HG03159 (cell line): ENCODE measurements around the gene KHDRBS2.

ENCODE experiments used
- ATAC-seq: cut with Tn5 transposase; IDR thresholded peaks from one replicate; pipeline ENCODE4 v1.9.1; 2021; ENCODE audit warnings: mild to moderate bottlenecking, moderate library complexity; ENCODE audit not compliant: unreplicated experiment

KHDRBS2 gene

DNA sequence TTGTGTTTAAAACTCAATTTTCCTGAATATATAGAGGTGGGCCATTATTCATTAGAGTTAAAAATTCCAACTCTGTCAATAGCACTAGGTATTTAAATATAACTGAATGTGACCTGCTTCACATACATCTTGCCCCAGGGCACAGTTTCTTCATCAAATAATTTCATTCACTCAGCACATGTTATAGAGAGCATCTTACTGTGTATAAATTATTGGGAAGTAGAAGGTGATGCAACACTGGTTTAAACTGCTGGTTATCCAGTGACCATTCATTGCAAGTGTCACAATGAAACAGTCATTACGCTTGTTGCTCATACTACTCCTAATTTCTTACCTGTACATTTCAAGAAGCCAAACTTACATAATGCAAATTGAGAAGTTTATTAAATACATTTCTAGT is 93.4 kb downstream of the KHDRBS2 start:
- ATAC-seq, result no peak

DNA sequence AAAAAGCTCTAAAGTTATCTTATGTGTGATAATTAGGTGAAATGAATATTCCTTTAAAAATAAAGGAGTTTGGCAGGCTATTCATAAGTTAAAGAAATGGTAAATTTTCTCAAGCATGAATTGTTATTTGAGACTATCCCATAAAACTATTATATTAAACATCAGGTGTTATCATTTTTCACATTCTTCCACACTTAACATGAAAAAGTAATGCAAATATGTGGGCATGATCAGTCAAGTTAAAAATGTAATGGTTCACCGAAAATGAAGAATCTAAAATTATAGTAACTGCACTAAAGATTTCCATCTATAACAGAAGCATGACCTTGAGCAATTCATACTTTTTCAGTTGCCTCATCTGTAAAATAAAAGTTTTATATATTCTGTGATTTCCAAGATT is 110.8 kb downstream of the KHDRBS2 start:
- ATAC-seq, result no peak

DNA sequence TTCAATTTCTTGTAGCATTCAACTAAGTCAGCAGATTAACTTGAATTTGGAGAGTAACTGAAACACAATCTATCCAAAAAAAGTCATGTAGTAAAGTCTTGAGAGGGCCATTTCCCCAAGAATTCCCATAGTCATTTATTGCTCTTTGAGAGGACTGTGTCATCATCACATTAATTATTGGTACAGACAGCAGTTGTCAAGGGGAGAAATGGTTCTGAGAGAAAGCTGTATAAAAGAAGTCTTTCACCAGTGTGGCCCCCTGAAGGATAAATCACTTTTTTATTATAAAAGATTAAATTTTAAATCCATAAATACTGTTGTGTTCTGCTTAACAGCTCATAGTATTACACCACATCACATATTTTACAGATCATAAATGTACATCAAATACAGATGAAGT is 111.5 kb downstream of the KHDRBS2 start:
- ATAC-seq, result no peak

DNA sequence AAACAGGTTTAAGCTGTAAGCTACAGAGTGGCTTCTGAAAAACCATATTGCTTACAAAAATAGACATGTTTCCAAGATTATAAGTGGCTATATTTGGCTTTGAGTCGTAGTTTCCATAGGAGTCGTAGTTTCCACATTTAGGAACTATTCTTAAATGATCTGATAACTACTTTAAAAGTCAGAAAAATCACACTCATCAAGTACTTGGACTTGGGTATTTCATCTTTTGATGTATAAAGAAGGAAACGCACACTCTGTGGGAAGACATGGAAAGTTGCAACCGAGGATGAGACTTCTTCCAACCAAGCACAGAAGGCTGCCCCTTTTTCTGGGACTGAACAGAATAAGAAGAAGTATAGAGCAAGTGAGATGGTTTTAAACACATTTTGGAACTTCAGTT is 118.3 kb downstream of the KHDRBS2 start:
- no peak for ATAC-seq

DNA sequence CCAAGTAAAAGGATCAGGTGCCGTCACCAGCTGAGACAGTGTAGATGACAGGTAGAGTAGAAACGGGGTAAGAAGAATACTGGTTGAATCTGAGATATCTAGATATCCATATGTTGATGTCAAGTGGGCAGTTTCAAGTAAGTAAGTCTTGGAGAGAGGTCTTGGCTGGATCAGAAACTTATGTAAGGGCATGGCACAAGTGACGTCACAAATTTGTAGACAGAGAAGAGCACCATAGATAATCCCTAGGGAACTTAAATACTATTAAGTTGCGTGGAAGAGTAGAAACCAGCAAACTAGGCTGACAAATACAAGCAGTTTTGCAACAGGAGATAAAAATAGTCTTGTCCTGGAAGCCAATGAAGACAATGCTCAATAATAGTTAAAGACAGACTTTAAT is 123.2 kb downstream of the KHDRBS2 start:
- no peak for ATAC-seq

DNA sequence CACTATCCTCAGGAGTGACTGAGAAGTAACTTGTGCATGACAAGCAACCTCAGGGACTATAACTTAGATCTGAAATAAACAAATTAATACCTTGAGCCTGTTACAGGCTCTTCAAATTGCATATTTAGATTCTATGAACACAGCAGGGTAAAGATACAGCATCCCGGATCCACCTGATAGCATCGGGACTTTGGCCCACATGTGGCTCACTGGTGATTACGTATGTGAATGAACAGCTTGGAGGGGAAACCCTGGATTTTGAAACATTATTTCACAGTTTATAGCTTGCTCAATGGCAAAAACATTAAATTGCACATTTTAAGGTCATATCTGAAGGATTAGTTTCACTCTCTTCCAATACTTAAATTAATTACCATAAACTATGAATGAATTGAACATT is 133.2 kb downstream of the KHDRBS2 start:
- ATAC-seq, result no peak

DNA sequence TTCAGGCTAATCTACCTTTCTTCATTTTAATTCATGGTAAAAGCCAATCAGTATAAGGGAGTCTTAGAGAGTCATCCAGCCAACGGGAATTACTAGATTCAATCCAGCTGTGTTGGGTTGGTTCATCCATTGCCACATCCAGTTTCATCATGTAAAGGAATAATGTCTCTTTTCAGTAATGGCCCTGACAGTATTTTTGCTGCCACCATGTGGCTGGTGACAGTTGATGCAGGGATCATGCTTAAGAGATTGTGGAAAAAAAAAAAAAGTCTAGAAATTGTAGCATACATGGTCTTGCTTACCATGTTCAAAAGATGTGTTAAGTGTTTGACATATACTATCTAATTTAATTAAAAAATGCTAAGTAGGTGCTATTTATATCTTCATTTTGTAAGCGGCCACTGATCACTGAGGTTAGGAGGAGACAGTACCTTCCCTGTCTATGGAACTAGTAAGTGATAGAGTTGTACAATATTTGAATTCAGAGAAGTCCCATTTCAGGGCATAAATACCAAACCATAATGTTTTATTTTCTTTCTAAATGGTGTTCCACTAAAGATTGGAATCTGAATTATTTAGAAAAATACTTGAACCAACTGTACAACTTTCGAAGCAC is 135.9 kb downstream of the KHDRBS2 start:
- ATAC-seq, result peak; percentile 85

DNA sequence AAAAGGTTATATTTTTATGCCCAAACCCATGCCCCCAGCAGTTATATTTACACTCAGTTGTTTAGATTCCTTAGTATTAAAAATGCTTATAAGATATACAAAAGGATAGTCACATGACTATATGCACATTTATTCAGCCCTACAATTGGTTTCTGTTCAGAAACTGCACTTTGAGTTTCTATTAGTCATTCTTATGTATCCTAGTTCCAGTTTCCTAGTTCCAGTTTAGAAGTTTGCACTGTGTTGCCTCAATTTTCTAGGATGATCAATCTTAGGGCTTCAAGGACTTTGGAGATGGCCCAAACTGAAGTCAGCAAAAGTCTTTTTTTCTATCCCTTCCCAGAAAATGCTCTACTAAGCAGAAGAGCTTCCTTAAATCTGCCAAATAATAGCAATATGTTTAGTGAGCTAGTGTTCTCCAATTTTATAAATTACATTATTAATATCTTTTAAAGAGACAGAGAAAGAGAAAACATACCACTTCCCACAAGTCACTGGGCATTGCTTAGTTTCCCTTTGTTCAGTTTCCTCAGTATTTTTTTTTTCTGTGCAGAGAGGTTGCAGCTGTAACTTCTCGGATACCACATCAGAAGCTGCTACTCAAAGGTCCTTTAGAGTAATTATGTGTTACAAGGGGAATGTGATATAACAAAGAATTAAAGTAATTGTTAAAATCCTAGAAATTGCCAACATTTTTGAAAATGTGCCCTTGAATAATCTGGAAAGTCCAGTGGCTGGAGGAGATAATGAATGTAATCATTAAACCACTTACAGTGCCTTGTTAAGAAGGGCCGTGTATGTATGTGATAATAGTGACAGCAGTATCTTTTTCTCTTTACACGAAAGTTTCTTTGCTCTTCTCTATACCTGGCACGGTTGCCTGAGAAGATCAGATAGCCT is 138.8 kb downstream of the KHDRBS2 start:
- ATAC-seq, result no peak

DNA sequence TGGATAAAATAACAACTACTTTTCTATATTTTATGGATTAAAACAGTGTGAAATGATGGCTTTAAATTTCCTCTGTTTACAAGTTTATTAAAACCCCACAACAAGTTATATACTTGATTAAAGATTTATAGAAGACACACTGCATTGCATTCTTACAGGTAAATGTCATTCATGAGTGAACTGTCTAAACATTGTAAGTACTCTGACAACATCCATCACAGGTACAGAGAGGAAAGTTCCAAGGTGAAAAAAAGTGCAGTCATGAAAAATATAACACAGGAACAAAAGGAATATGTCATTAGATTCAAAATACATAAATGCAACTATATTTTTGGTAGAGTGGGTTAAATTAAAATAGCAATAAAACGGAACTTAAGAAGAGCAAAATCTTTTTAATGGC is 156.9 kb downstream of the KHDRBS2 start:
- no peak for ATAC-seq

DNA sequence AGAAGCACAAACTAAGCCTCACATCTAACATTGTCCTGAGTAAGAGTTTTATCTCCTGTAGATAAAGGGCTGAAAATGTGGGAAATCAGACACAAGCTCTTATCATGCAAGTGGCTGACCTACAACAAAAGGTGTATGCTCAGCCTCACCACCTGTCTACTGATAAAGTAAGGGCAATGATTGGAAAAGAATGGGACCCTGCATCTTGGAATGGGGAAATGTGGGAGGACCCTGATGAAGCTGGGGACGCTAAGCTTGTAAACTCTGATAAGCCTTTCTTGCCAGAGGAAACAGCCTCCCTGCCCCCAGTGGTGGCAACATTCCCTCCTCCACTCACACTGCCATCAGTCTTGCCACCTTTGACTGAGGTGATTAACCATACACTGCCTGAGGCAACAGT is 166.6 kb downstream of the KHDRBS2 start:
- ATAC-seq, result no peak

DNA sequence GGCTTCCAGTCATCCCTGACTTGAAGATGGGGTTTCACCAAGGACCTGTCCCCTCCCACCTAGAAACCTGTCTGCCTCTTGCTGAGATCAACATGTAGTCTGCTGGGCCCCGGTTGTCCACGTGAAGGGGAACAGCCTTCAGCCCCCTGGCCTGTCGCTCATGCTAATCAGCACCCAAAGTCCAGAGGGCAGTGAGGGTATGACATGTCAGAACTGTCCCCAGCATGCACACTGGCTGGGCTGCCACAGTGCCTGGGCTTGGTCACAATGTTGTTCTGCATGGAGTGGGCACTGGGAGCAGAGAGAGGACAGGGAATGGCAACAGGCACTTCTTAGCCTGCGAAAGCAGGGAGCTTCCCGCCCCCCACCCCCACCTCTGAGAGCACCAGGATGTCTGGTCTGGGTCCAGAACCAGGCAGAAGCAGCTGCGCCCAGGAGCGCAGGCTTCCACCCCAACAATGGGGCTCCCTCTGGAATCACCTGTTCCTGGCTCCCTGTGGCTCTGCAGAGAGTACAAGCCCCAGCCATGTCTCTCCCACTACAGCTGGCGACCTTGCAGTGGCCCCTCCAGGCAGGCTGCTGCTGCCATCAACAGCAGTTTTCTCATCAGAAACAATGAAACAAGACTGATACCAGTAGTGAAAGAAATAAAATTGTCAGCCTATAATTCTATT is 182.7 kb downstream of the KHDRBS2 start:
- ATAC-seq, result no peak

DNA sequence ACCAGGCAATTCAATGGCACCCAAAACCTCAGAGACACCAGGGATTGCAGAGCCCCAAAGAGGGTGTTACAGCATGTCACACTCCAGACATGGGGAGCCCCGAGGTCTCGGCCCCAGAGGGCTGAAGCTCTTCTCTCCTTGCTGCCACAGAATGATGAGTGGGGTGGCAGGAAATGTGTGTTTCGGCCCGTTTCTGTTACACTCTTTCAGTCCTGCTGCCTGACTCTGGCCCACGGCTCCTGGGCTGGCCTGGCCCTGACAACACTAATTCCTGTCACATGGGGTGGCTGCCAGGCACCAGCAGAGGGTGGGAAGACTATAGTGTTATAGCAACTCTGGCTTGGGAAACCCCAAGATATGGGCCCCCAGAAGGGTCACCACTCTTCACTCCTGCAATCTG is 183.6 kb downstream of the KHDRBS2 start:
- ATAC-seq, result no peak

DNA sequence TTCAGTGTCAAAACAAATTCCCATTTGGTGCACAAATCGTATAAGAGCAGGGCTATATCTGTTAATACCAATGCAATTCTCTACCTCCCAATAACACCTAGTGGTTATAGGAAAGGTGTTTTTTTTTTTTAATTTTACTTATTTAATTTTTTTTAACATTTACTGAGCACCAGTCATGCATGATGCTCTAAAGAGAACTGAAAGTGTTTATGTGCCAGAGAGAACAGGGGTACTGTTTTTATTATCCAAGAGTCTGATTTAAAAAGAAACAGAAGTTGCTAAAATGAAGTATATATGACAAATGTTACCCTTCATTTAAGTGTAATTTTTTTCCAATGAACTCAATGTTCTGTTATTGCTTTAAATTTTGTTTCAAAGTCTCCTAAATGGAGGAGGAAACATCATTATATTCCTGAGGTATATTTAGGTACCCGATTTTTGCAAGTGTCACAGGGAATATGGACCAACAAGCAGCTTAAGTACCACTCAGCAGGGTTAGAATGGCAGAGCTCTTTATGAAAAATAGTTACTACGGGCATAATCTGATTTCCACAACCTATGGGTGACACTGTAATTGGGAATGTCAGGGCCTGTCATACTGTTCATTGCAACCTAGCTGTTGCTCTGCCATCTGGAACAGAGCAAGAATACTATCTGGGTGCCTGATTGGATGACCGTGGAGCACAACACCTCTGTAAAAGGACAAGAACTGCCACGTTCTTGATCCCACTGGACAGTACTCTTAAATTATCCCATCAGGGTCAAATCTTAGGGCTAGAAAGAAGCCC is 195.4 kb downstream of the KHDRBS2 start:
- no peak for ATAC-seq

DNA sequence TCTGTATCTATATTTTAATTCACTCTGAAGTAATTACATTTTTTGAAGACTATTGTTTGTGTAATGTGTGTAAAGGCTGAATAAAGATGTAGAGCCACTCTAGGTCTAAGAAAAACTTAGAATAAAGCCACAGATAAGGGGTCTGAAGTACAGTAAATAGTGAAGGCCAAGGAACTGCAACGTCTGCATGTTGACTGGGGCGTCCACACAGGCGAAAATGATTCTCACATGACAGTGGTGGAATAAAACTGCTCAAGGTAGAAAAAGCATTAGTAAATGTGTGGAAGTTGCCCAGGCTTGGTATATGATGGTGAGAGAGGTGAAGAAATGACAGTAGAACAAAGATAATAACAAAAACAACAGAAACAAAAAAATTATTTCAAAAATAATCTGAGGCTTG is 196.2 kb downstream of the KHDRBS2 start:
- no peak for ATAC-seq

DNA sequence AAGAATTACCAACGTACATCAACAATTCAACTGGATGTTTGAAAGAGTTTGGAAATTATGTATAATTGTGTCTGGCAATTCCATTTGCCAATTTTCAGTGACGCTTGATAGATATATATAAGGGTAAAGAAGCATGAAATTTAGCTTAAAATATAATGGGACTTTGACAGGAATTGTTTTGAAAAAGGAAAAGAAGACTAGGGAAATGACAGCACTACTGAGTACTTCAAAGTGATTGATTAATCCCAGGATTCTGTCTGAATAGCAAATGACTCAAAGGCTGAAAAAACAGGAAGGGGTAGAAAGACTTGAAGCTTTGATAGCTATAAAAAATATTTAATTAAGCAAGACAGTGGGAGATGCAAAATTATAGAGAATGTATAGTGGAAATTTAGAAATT is 200.0 kb downstream of the KHDRBS2 start:
- no peak for ATAC-seq

DNA sequence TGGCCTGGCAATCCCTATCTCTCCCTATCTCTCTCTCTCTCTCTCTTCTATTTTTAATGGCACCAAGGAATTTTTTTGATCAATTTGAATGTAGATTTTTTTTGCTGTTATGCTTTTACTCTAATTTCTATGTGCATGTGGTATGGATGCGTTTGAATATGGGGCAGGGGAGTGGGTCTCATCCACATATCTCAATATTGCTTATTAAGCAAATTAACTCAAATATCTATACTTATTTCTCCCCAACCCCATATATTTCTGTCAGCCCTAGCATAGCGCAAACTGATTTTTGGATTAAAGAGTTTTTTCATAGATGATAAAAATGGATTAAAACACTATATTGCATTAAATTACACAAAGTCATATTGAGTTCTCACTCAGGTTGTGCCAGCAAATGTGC is 210.2 kb downstream of the KHDRBS2 start:
- no peak for ATAC-seq

DNA sequence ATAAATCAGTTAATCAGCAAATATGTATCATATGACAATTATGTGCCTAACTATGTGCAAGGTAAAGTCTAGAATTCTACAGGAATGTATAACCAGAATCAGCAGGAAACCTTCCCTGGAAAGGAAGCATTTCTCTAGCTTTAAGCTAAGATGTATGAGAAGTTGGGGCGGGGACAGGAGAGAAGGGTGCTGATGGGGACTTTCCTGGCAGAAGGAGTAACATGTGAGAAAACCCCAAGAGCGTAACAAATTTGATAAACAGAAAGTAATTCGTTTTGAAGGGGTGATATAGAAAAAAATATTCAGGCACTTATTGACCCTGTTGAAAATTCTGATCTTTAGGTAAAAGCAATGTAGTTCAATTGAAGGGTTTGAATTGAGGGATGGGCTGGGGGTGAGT is 226.1 kb downstream of the KHDRBS2 start:
- no peak for ATAC-seq

DNA sequence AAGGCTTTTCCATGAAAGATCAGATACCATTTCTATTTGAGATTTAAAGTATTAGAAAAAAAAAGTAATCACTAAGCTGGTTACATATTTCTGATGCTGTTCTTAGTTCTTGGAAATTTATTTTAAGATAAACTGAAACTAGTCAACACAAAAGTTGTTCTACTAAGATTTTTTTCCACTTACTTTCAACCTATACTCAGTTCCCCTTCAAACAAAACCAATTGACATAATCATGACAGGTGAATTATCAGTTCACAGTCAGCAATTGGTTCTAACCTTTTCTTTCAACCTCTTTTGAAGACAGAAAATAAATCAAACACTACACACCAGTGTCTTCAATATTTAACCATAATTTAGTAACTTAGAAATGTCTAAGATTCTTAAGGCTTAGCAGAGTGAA is 228.7 kb downstream of the KHDRBS2 start:
- no peak for ATAC-seq

DNA sequence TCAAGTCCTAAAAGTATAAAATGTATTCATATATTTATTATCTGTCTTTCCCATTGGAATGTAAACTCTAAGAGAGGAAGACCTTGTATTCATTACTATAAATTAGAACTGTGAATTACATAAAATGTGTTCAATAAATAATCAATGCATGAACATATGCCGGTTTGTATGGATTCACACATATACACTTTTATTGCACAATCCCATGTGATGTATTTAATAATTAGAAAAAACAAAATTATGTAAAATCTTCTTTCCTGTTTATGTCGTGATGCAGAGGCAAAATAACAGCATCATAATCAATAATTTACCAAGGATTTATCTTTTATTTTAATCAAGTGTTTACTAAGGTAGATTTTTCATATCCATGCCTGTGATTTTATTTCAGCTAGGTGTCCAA is 240.5 kb downstream of the KHDRBS2 start:
- no peak for ATAC-seq

DNA sequence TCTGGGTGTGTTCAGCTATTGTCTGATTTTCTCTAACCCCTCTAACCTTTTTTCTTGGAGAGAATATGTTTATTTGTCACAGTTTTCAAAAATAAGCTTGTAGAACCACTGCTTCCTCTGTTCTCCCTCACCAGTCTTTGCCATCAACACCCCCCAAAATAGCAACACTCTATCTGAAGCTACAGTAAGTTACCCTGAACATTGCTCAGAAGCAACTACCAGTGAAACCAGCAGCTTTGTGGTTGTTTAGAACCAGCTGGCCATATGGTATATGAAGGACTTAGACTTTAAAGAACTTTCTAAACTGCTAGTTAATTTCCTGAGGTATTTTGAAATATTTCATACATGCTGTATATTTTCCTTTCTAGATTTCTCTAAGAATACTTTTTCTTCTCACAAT is 242.9 kb downstream of the KHDRBS2 start:
- ATAC-seq, result no peak

DNA sequence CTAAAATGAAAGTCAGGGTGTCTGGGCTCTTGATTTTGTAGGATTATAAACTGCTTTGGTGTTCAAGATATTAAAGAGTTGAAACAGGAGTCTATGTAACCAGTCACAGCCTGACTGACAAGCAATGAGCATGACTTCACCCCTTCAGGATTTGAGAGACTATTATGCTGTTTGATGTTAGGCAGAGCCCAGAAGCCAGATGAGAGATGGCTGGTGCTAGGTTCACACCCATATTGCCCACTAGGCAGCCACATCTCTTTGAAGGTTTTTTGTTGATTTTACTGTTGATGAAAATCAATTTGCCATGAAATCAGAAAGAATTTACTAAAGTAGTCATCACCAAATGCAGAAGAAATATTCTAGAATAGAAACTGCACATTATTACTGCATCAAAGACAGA is 243.6 kb downstream of the KHDRBS2 start:
- ATAC-seq, result no peak
